ENCODE data around the gene TNNI2. TPM values are rescaled to one million over a fixed set of nuclear protein-coding genes. Genes with fewer than 3 reads are reported as not detected.

The TNNI2 gene
- total and polyA plus RNA-seq, 4 donors: 0.22 to 0.28 TPM; not detected in 2

- TF ChIP-seq ZBTB33 (IDR thresholded peaks at IDR 0.05) (no peak), NR2F2 (IDR thresholded peaks at IDR 0.05) (no peak), FOXA2 (IDR thresholded peaks at IDR 0.05) (no peak), HNF4G (IDR thresholded peaks at IDR 0.05) (no peak), YY1 (IDR thresholded peaks at IDR 0.05) (no peak)
These were observed 14.4 kb upstream of the TNNI2 start (continued) for GRCh38 chr11:1824221-1825038.

- no peaks in the 10 kb centered on the region for H3K36me3 ChIP-seq (ENCODE audit: control insufficient read depth in 4 of 4, insufficient read depth in 3 of 4, low read depth in 1 of 4, low read length in 3 of 4)
- H3K27ac ChIP-seq (ENCODE audit: low read depth in 1 of 2, low read length in 2 of 2): no peak overlapping the region
- H3K4me3 ChIP-seq (ENCODE audit: low read depth in 1 of 3, low read length in 3 of 3): no peak overlapping the region
- TF ChIP-seq REST (IDR thresholded peaks at IDR 0.05) (no peak), CTCF (IDR thresholded peaks at IDR 0.05; ENCODE audit: low read depth, low read length, missing input control) (peak; percentile 48), YY1 (IDR thresholded peaks at IDR 0.05) (no peak), HNF4G (IDR thresholded peaks at IDR 0.05) (no peak), RAD21 (IDR thresholded peaks at IDR 0.05) (peak; percentile 67 to 78), GABPA (IDR thresholded peaks at IDR 0.05 in 1 of 2, conservative IDR thresholded peaks at IDR 0.05 in 1 of 2) (no peak), SP1 (IDR thresholded peaks at IDR 0.05) (peak; percentile 15), FOXA1 (IDR thresholded peaks at IDR 0.05) (no peak), FOXA2 (IDR thresholded peaks at IDR 0.05) (no peak), MAX (IDR thresholded peaks at IDR 0.05) (no peak), EGR1 (IDR thresholded peaks at IDR 0.05; ENCODE audit: low read depth in 2 of 2) (no peak), TAF1 (conservative IDR thresholded peaks at IDR 0.05) (no peak), HNF4A (conservative IDR thresholded peaks at IDR 0.05) (peak; percentile 38 to 83), ZBTB33 (IDR thresholded peaks at IDR 0.05) (no peak), JUND (IDR thresholded peaks at IDR 0.05) (no peak), RXRA (IDR thresholded peaks at IDR 0.05) (peak; percentile 20 to 53), NR2F2 (IDR thresholded peaks at IDR 0.05) (peak; percentile 81), ATF3 (IDR thresholded peaks at IDR 0.05) (no peak)
- 48% methylated on average over 26 of the region's 26 CpGs for WGBS
- H3K9ac ChIP-seq (ENCODE audit: low read depth in 1 of 2, low read length in 2 of 2): no peak overlapping the region
- H3K4me1 ChIP-seq (ENCODE audit: control insufficient read depth in 4 of 4, insufficient read depth in 4 of 4, low read length in 3 of 4): peaks cover 0 to 23% (median 7%) of the 10 kb centered on the region in 4 donors
- no peaks in the 10 kb centered on the region for H3K9me3 ChIP-seq (ENCODE audit: control insufficient read depth in 4 of 4, low read length in 3 of 4)
- DNase-seq (ENCODE audit: low spot score): peak; percentile 76
- H3K27me3 ChIP-seq (ENCODE audit: control insufficient read depth in 4 of 4, insufficient read depth in 4 of 4, low read length in 3 of 4): no peaks in the 10 kb centered on the region
These were observed 13.6 kb upstream of the TNNI2 start for GRCh38 chr11:1825039-1825740.
